Measurements from ENCODE around the gene ANKRD10. TPM values are rescaled to one million over a fixed set of nuclear protein-coding genes. Genes with fewer than 3 reads are reported as not detected.
"Not testable (repeated sequence)": the region's sequence is repeated elsewhere in the genome, so short reads cannot be mapped to it uniquely, and the experiment has no call there.

Gene ANKRD10
- total and polyA plus RNA-seq, 2 donors (not counting 3 experiments of a cell fraction or from before 2014, with no cell fraction given): 44.5 to 94.1 TPM

- Histone ChIP-seq H2AFZ (ENCODE audit: low read depth, low read length) (no peak overlapping the region), H3K4me3 (replicated peaks in 1 of 3; ENCODE audit: insufficient read depth in 1 of 3, low read depth in 1 of 3, low read length in 3 of 3) (no peak overlapping the region), H3K9ac (replicated peaks; ENCODE audit: extremely low read depth, insufficient read depth, low read length) (no peak overlapping the region), H3K9me3 (replicated peaks; ENCODE audit: control insufficient read depth, insufficient read depth, low read length) (no peaks in the 10 kb centered on the region), H3K27ac (ENCODE audit: insufficient read depth, low read depth, low read length) (no peak overlapping the region), H3K79me2 (ENCODE audit: control insufficient read depth, insufficient read depth, low read length) (no peaks in the 10 kb centered on the region), H3K27me3 (ENCODE audit: control insufficient read depth in 2 of 2, insufficient read depth in 2 of 2, low read length in 2 of 2) (no peaks in the 10 kb centered on the region), H3K9me1 (replicated peaks; ENCODE audit: control insufficient read depth, extremely low read depth, insufficient read depth, low read length) (no peaks in the 10 kb centered on the region), H3K4me2 (ENCODE audit: insufficient read depth, low read length) (no peak overlapping the region), H3K4me1 (ENCODE audit: control insufficient read depth, extremely low read depth, insufficient read depth, low read length) (peaks cover 9% of the 10 kb centered on the region), H4K20me1 (replicated peaks; ENCODE audit: control insufficient read depth, extremely low read depth, insufficient read depth, low read length) (no peaks in the 10 kb centered on the region), H3K36me3 (ENCODE audit: control insufficient read depth in 2 of 2, extremely low read depth in 1 of 2, insufficient read depth in 2 of 2, low read length in 2 of 2) (no peaks in the 10 kb centered on the region)
- no TSS peak for BruUV-seq (replicated peaks)
- DNase-seq (ENCODE audit: low read depth, low spot score): no peak
- dilution Hi-C loops (cut with MboI; ENCODE audit: extremely low pct_ligation_motif_present, low sequenced_read_pairs): no loop called here
- intact Hi-C loops (cut with micrococcal nuclease): no loop called here
- ChIA-PET CTCF (no interaction called here), POLR2A (no interaction called here)
- no peak for FAIRE-seq
- TF ChIP-seq POLR2A (IDR thresholded peaks at IDR 0.05; ENCODE audit: low read depth, low read length) (no peak), POLR2AphosphoS5 (IDR thresholded peaks at IDR 0.05; ENCODE audit: insufficient read depth, low read depth, low read length) (no peak), GATA2 (IDR thresholded peaks at IDR 0.05; ENCODE audit: insufficient read depth, insufficient read length, low read depth, low read length) (no peak)
Measured at GRCh38 chr13:110949628-110950027, 34.8 kb upstream of the ANKRD10 start.

- no peaks in the 10 kb centered on the region for H3K79me2 ChIP-seq (ENCODE audit: control insufficient read depth, insufficient read depth, low read length)
- H3K4me2 ChIP-seq (ENCODE audit: insufficient read depth, low read length): no peak overlapping the region
- H3K27me3 ChIP-seq (ENCODE audit: control insufficient read depth in 2 of 2, insufficient read depth in 2 of 2, low read length in 2 of 2): no peaks in the 10 kb centered on the region
- H3K27ac ChIP-seq (ENCODE audit: insufficient read depth, low read depth, low read length): no peak overlapping the region
- no peaks in the 10 kb centered on the region for H4K20me1 ChIP-seq (replicated peaks; ENCODE audit: control insufficient read depth, extremely low read depth, insufficient read depth, low read length)
- H3K9me1 ChIP-seq (replicated peaks; ENCODE audit: control insufficient read depth, extremely low read depth, insufficient read depth, low read length): no peaks in the 10 kb centered on the region
- TF ChIP-seq MYC (IDR thresholded peaks at IDR 0.05; ENCODE audit: low read depth, low read length) (no peak), FOS (IDR thresholded peaks at IDR 0.05; ENCODE audit: borderline replicate concordance, insufficient read depth, low read length) (no peak), JUN (IDR thresholded peaks at IDR 0.05; ENCODE audit: borderline replicate concordance, insufficient read depth, insufficient read length, low read depth) (no peak), POLR2A (IDR thresholded peaks at IDR 0.05; ENCODE audit: low read depth, low read length) (no peak), GATA2 (IDR thresholded peaks at IDR 0.05; ENCODE audit: insufficient read depth, insufficient read length, low read depth, low read length) (no peak), MAX (IDR thresholded peaks at IDR 0.05; ENCODE audit: insufficient read depth, insufficient read length) (no peak), POLR2AphosphoS5 (IDR thresholded peaks at IDR 0.05; ENCODE audit: insufficient read depth, low read depth, low read length) (no peak), EZH2 (IDR thresholded peaks at IDR 0.05; ENCODE audit: borderline replicate concordance, low read depth, low read length, severe bottlenecking) (no peak), CTCF (IDR thresholded peaks at IDR 0.05; ENCODE audit: extremely low read depth in 1 of 2, insufficient read depth in 1 of 2, low read depth in 1 of 2, low read length in 2 of 2) (no peak)
- no peak overlapping the region for H3K9ac ChIP-seq (replicated peaks; ENCODE audit: extremely low read depth, insufficient read depth, low read length)
- H3K4me3 ChIP-seq (replicated peaks in 1 of 3; ENCODE audit: insufficient read depth in 1 of 3, low read depth in 1 of 3, low read length in 3 of 3): no peak overlapping the region
- intact Hi-C loops (cut with micrococcal nuclease): no loop called here
- no peaks in the 10 kb centered on the region for H3K9me3 ChIP-seq (replicated peaks; ENCODE audit: control insufficient read depth, insufficient read depth, low read length)
- dilution Hi-C loops (cut with MboI; ENCODE audit: extremely low pct_ligation_motif_present, low sequenced_read_pairs): no loop called here
- POLR2A ChIA-PET: no interaction called here
- CTCF ChIA-PET: no interaction called here
- H3K36me3 ChIP-seq (ENCODE audit: control insufficient read depth in 2 of 2, extremely low read depth in 1 of 2, insufficient read depth in 2 of 2, low read length in 2 of 2): no peaks in the 10 kb centered on the region
- no peak for FAIRE-seq
- H3K4me1 ChIP-seq (ENCODE audit: control insufficient read depth, extremely low read depth, insufficient read depth, low read length): peaks cover 11% of the 10 kb centered on the region
- no peak overlapping the region for H2AFZ ChIP-seq (ENCODE audit: low read depth, low read length)
- BruUV-seq (replicated peaks): no TSS peak
- DNase-seq (ENCODE audit: low read depth, low spot score): no peak
Measured at GRCh38 chr13:110949116-110949515, 34.2 kb upstream of the ANKRD10 start.

GRCh38 chr13:110947338-110947737 lies 32.5 kb upstream of the ANKRD10 start:
- POLR2A ChIA-PET; dilution Hi-C loops (cut with MboI; ENCODE audit: extremely low pct_ligation_motif_present, low sequenced_read_pairs); BruUV-seq (replicated peaks); H3K27ac ChIP-seq (ENCODE audit: insufficient read depth, low read depth, low read length); H3K79me2 ChIP-seq (ENCODE audit: control insufficient read depth, insufficient read depth, low read length); H3K9me1 ChIP-seq (replicated peaks; ENCODE audit: control insufficient read depth, extremely low read depth, insufficient read depth, low read length); H4K20me1 ChIP-seq (replicated peaks; ENCODE audit: control insufficient read depth, extremely low read depth, insufficient read depth, low read length); H3K9ac ChIP-seq (replicated peaks; ENCODE audit: extremely low read depth, insufficient read depth, low read length); H3K36me3 ChIP-seq (ENCODE audit: control insufficient read depth in 2 of 2, extremely low read depth in 1 of 2, insufficient read depth in 2 of 2, low read length in 2 of 2); H2AFZ ChIP-seq (ENCODE audit: low read depth, low read length); intact Hi-C loops (cut with micrococcal nuclease); FAIRE-seq; H3K4me3 ChIP-seq (replicated peaks in 1 of 3; ENCODE audit: insufficient read depth in 1 of 3, low read depth in 1 of 3, low read length in 3 of 3); DNase-seq (ENCODE audit: low read depth, low spot score); H3K4me2 ChIP-seq (ENCODE audit: insufficient read depth, low read length); H3K9me3 ChIP-seq (replicated peaks; ENCODE audit: control insufficient read depth, insufficient read depth, low read length); H3K27me3 ChIP-seq (ENCODE audit: control insufficient read depth in 2 of 2, insufficient read depth in 2 of 2, low read length in 2 of 2): not testable (repeated sequence)
- H3K4me1 ChIP-seq (ENCODE audit: control insufficient read depth, extremely low read depth, insufficient read depth, low read length): peaks cover 18% of the 10 kb centered on the region
- CTCF ChIA-PET: interaction anchor here (0.5 kb wide), 1 partner anchor 1146 kb away, joined by 3 read pairs; no protein-coding TSS in a partner anchor

Data from endothelial cell of umbilical vein (primary cell).